ENCODE data around the gene SPINDOC. TPM values are rescaled to one million over a fixed set of nuclear protein-coding genes. Genes with fewer than 3 reads are reported as not detected.
A peak's percentile ranks its signal among the peaks of the same experiment; 100 is the strongest.

The SPINDOC gene
- total RNA-seq, 1 experiment from 2014 or later = 49.7 TPM

GRCh38 chr11:63793161-63793560, 20.1 kb upstream of the SPINDOC start:
- H2AFZ ChIP-seq = no peak overlapping the region
- H3F3A ChIP-seq (ENCODE audit: insufficient read depth, low read depth) = peaks cover 4% of the 10 kb centered on the region; the same call in 1 of the 2 replicates
- peaks cover 20% of the 10 kb centered on the region; the same call in 1 of the 2 replicates for H3K9me3 ChIP-seq (ENCODE audit: insufficient read depth, low read depth)
- intact Hi-C loops (cut with micrococcal nuclease; ENCODE audit: unreplicated experiment) = no loop called here
- H3K4me2 ChIP-seq = no peak overlapping the region
- no peak overlapping the region for H3K27ac ChIP-seq
- no peaks in the 10 kb centered on the region for H3K4me1 ChIP-seq (replicated peaks; ENCODE audit: insufficient read depth)
- CTCF ChIA-PET = no interaction called here
- H3K36me3 ChIP-seq (ENCODE audit: low read depth) = no peaks in the 10 kb centered on the region
- TF ChIP-seq CTCF (conservative IDR thresholded peaks at IDR 0.05) = no peak
- no peak for TF ChIP-seq EZH2 (IDR thresholded peaks at IDR 0.05; ENCODE audit: low read depth)
- no TSS peak for BruUV-seq (replicated peaks)
- H3K27me3 ChIP-seq (ENCODE audit: insufficient read depth, low read depth) = no peaks in the 10 kb centered on the region
- H4K20me1 ChIP-seq (ENCODE audit: insufficient read depth) = no peaks in the 10 kb centered on the region
- POLR2A ChIA-PET (ENCODE audit: unreplicated experiment) = no interaction called here
- H3K79me2 ChIP-seq (ENCODE audit: low read depth) = no peaks in the 10 kb centered on the region
- DNase-seq = no peak
- no peak overlapping the region for H3K4me3 ChIP-seq
- no peaks in the 10 kb centered on the region for H3K9me2 ChIP-seq (ENCODE audit: insufficient read depth)

- H3K9me3 ChIP-seq (ENCODE audit: insufficient read depth, low read depth) = peaks cover 20% of the 10 kb centered on the region; the same call in 1 of the 2 replicates
- H3K36me3 ChIP-seq (ENCODE audit: low read depth) = no peaks in the 10 kb centered on the region
- no peak overlapping the region for H3K27ac ChIP-seq
- no peak for TF ChIP-seq CTCF (conservative IDR thresholded peaks at IDR 0.05)
- no peak for TF ChIP-seq EZH2 (IDR thresholded peaks at IDR 0.05; ENCODE audit: low read depth)
- no peak overlapping the region for H2AFZ ChIP-seq
- H3K79me2 ChIP-seq (ENCODE audit: low read depth) = no peaks in the 10 kb centered on the region
- no peaks in the 10 kb centered on the region for H3K27me3 ChIP-seq (ENCODE audit: insufficient read depth, low read depth)
- no peaks in the 10 kb centered on the region for H3K4me1 ChIP-seq (replicated peaks; ENCODE audit: insufficient read depth)
- no peak for DNase-seq
- ChIA-PET CTCF (no interaction called here), POLR2A (ENCODE audit: unreplicated experiment) (no interaction called here)
- intact Hi-C loops (cut with micrococcal nuclease; ENCODE audit: unreplicated experiment) = no loop called here
- no peaks in the 10 kb centered on the region for H4K20me1 ChIP-seq (ENCODE audit: insufficient read depth)
- no TSS peak for BruUV-seq (replicated peaks)
- no peak overlapping the region for H3K4me3 ChIP-seq
- H3F3A ChIP-seq (ENCODE audit: insufficient read depth, low read depth) = peaks cover 4% of the 10 kb centered on the region; the same call in 1 of the 2 replicates
- no peak overlapping the region for H3K4me2 ChIP-seq
- H3K9me2 ChIP-seq (ENCODE audit: insufficient read depth) = no peaks in the 10 kb centered on the region
Observed at GRCh38 chr11:63795066-63795465, 18.2 kb upstream of the SPINDOC start.

GRCh38 chr11:63800921-63801320, 12.3 kb upstream of the SPINDOC start:
- TF ChIP-seq EZH2 (IDR thresholded peaks at IDR 0.05; ENCODE audit: low read depth) (no peak), CTCF (conservative IDR thresholded peaks at IDR 0.05) (no peak)
- POLR2A ChIA-PET (ENCODE audit: unreplicated experiment) = no interaction called here
- H3K4me1 ChIP-seq (replicated peaks; ENCODE audit: insufficient read depth) = peaks cover 46% of the 10 kb centered on the region
- no peaks in the 10 kb centered on the region for H3K9me3 ChIP-seq (ENCODE audit: insufficient read depth, low read depth)
- peak overlapping the region; percentile 89; the same call in 1 of the 2 replicates for H3K27ac ChIP-seq
- no peak overlapping the region for H3K4me3 ChIP-seq
- intact Hi-C loops (cut with micrococcal nuclease; ENCODE audit: unreplicated experiment) = no loop called here
- no peaks in the 10 kb centered on the region for H3K36me3 ChIP-seq (ENCODE audit: low read depth)
- CTCF ChIA-PET = no interaction called here
- no peaks in the 10 kb centered on the region for H4K20me1 ChIP-seq (ENCODE audit: insufficient read depth)
- no TSS peak for BruUV-seq (replicated peaks)
- H3K27me3 ChIP-seq (ENCODE audit: insufficient read depth, low read depth) = no peaks in the 10 kb centered on the region
- no peak overlapping the region for H2AFZ ChIP-seq
- peaks cover 52% of the 10 kb centered on the region for H3F3A ChIP-seq (ENCODE audit: insufficient read depth, low read depth)
- no peak overlapping the region for H3K4me2 ChIP-seq
- no peak for DNase-seq
- H3K79me2 ChIP-seq (ENCODE audit: low read depth) = no peaks in the 10 kb centered on the region
- no peaks in the 10 kb centered on the region for H3K9me2 ChIP-seq (ENCODE audit: insufficient read depth)
